Right lobe of liver (tissue), 6 donors: ENCODE results near the gene SUGCT. TPM values are rescaled to one million over a fixed set of nuclear protein-coding genes. Genes with fewer than 3 reads are reported as not detected.

Experiments used
- ATAC-seq, 4 donors: fragments of 200-7000 bp; cut with Tn5 transposase; one replicate each; pipeline ENCODE4 v1.9.1; 2020; ENCODE audit warnings: mild to moderate bottlenecking in 4 of 4, moderate library complexity in 4 of 4
- DNase-seq, 3 donors: peaks; one replicate each; pipeline ENCODE4 v3.0.0-alpha.2; 2020
- H3K27ac ChIP-seq, 3 donors: fragments of 200-600 bp; one replicate each; pipeline ENCODE4 v1.8.0; 2022
- H3K27me3 ChIP-seq, 2 donors: fragments of 200-600 bp; one replicate each; pipeline ENCODE4 v1.8.0; 2022
- H3K36me3 ChIP-seq, 4 donors: fragments of 200-600 bp; sonication (generic) in 1 of 4; one replicate each; pipeline versions ENCODE4 v1.5.1 to v1.8.0; 2017 to 2022; ENCODE audit warnings: control low read depth in 1 of 4
- H3K4me1 ChIP-seq, 4 donors: fragments of 200-600 bp; sonication (generic) in 1 of 4; one replicate each; pipeline versions ENCODE4 v1.5.1 to v1.8.0; 2017 to 2022; ENCODE audit warnings: control low read depth in 1 of 4
- H3K4me3 ChIP-seq, 3 donors: fragments of 200-600 bp; one replicate each; pipeline ENCODE4 v1.8.0; 2022
- H3K9me3 ChIP-seq, 4 donors: fragments of 200-600 bp; sonication (generic) in 1 of 4; one replicate each; pipeline versions ENCODE4 v1.5.1 to v1.8.0; 2017 to 2022; ENCODE audit warnings: control low read depth in 1 of 4
- CTCF ChIP-seq, 4 donors: fragments of 200-600 bp in 3 of 4; fragments of 450-650 bp in 1 of 4; IDR thresholded peaks; one replicate each; pipeline versions ENCODE4 v1.5.1 to v1.8.0; 2016 to 2022; ENCODE audit warnings: antibody characterized with exemption in 4 of 4, mild to moderate bottlenecking in 2 of 4
- POLR2A ChIP-seq: fragments of 450-650 bp; IDR thresholded peaks from one replicate; pipeline ENCODE4 v1.6.1; 2017; ENCODE audit warnings: antibody characterized with exemption, mild to moderate bottlenecking
- WGBS: methylation state at CpG from one replicate; pipeline ENCODE4 v1.1.6; 2018; ENCODE audit warnings: low coverage, low lambda C conversion rate; ENCODE audit not compliant: insufficient coverage; ENCODE audit errors: missing lambda C conversion rate; 5-methylcytosine and 5-hydroxymethylcytosine counted together
- intact Hi-C, 2 donors: fragments of 100-400 bp; cut with DNase I; formaldehyde crosslinking; loops; one replicate each; pipeline versions ENCODE4 v1.11.2 to v1.14.1; 2022
- total RNA-seq, 6 experiments: library from RNA; depleted of rRNA in 2 of 6; stranded (reverse); fragments of >200 nt in 2 of 6; fragmentation: NEBNext Ultra II Directional in 3 of 6; extraction: Animal tissue kit (Norgen Biotek cat#: 25700) in 3 of 6; gene quantifications; one replicate each; pipeline versions ENCODE4 v1.1.0 to v1.2.4, GENCODE V29; 2016 to 2023
- donor health status: DM: no; HTN: yes; CAD: no.
- donor health status: DM: no; HTN: no; CAD: no.
- donor health status: DM: no; HTN: no; CAD: no.
- donor health status: DM: no; HTN: yes; CAD: no.
- donor health status: DM: no; HTN: yes; CAD: no.

The SUGCT gene
- total RNA-seq, 6 experiments from 2014 or later: 10.1 to 21.0 (median 14.2) TPM

- Histone ChIP-seq H3K9me3 (no peaks in the 10 kb centered on the region), H3K27ac (no peak overlapping the region), H3K4me3 (no peak overlapping the region), H3K36me3 (no peaks in the 10 kb centered on the region), H3K27me3 (no peaks in the 10 kb centered on the region), H3K4me1 (peaks cover 0 to 3% (median 0%) of the 10 kb centered on the region in 4 donors)
- no peak for ATAC-seq
- WGBS: 29% methylated on average over 1 of the region's 2 CpGs
- TF ChIP-seq POLR2A: no peak
- TF ChIP-seq CTCF (IDR thresholded peaks at IDR 0.05): no peak
- intact Hi-C loops: no loop called here
- DNase-seq: no peak
These were observed 713.1 kb downstream of the SUGCT start for GRCh38 chr7:40847921-40848320.

GRCh38 chr7:40848541-40849221, 713.9 kb downstream of the SUGCT start:
- TF ChIP-seq POLR2A (no peak), CTCF (IDR thresholded peaks at IDR 0.05) (no peak)
- Histone ChIP-seq H3K27ac (no peak overlapping the region), H3K4me3 (no peak overlapping the region), H3K4me1 (peaks cover 0 to 3% (median 0%) of the 10 kb centered on the region in 4 donors), H3K27me3 (no peaks in the 10 kb centered on the region), H3K36me3 (no peaks in the 10 kb centered on the region), H3K9me3 (no peaks in the 10 kb centered on the region)
- 80% methylated on average over 3 of the region's 3 CpGs for WGBS
- DNase-seq (no peak), ATAC-seq (no peak)
- intact Hi-C loops: no loop called here

GRCh38 chr7:40850017-40850416, 715.2 kb downstream of the SUGCT start:
- H3K4me1 ChIP-seq: peaks cover 0 to 3% (median 0%) of the 10 kb centered on the region in 4 donors
- TF ChIP-seq CTCF (IDR thresholded peaks at IDR 0.05) (no peak), POLR2A (no peak)
- WGBS: 85% methylated on average over 3 of the region's 3 CpGs
- DNase-seq (no peak), ATAC-seq (no peak)
- no peaks in the 10 kb centered on the region for H3K36me3 ChIP-seq
- no peaks in the 10 kb centered on the region for H3K9me3 ChIP-seq
- no peaks in the 10 kb centered on the region for H3K27me3 ChIP-seq
- no peak overlapping the region for H3K27ac ChIP-seq
- H3K4me3 ChIP-seq: no peak overlapping the region
- intact Hi-C loops: no loop called here

- H3K27me3 ChIP-seq: no peaks in the 10 kb centered on the region
- H3K36me3 ChIP-seq: no peaks in the 10 kb centered on the region
- H3K9me3 ChIP-seq: no peaks in the 10 kb centered on the region
- no peaks in the 10 kb centered on the region for H3K4me1 ChIP-seq
- intact Hi-C loops: no loop called here
- 85% methylated on average over 3 of the region's 3 CpGs for whole genome bisulfite sequencing
- no peak overlapping the region for H3K4me3 ChIP-seq
- ATAC-seq: no peak
- TF ChIP-seq POLR2A (no peak), CTCF (IDR thresholded peaks at IDR 0.05) (no peak)
- DNase-seq: no peak
- no peak overlapping the region for H3K27ac ChIP-seq
These were observed 716.2 kb downstream of the SUGCT start for GRCh38 chr7:40851001-40851400.
